ENCODE results near the gene FAM53A. TPM values are rescaled to one million over a fixed set of nuclear protein-coding genes. Genes with fewer than 3 reads are reported as not detected.

The FAM53A gene
- total RNA-seq, 5 donors from 2014 or later (not counting 1 experiment from before 2014, with no cell fraction given), result 1.4 to 3.0 (median 1.9) TPM

DNA sequence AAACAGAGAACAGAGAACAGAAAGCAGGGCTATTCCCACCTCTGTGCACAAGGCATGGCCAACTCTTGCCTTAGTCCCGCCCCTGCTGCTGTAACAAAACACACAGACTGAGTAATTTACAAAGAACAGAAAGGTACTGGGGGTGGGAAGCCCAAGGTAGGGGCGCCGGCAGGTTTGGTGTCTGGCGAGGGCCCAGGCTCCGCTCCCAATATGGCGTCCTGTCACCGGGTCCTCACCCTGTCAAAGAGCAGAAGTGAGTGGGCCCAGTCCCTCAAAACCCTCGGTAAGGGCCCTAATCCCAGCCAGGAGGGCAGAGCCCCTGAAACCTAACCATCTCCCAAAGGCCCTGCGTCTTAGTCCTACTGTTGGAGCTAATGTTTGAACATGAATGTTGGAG lies 71.0 kb downstream of the FAM53A start:
- POLR2A ChIA-PET, result no interaction called here
- CTCF ChIA-PET, result no interaction called here

DNA sequence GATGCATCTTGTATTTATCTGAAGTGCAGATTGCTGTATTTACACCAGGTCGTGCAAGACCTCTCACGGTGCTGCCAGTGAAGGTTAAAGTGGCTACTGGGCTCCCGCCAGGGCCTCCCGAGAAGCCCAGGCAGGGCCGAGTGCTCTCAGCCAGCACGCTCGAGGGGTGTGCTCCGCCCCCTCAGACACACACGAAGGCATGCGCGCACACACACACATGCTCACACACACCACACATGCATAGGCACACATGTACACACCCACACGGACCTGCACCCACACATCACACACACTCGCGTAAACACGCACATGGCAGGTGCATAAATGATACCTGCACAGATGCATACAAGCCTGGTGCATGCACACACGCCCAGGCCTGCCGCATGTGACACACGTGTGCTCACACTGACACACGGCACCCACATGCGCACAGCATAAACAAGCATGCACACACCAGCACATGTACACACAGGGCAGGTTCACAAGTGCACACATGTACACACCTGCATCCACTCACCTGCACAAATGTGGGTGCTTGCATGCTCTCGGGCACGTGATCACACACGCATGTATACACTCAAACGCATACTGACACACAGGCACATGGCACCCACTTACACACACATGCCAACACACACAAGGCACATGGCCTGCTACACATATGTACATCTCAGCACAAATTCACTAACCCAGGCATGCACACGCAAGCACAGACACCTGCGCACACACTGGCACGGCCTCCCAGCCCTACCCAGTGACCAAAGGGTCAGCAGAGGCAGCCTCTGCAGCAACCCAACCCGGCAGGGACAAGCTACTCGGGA lies 71.6 kb downstream of the FAM53A start:
- DNase-seq, result no peak
- peaks cover 7 to 11% (median 8%) of the 10 kb centered on the region in 3 donors for H3K9me3 Mint-ChIP-seq
- no peak for ATAC-seq (replicated peaks in 1 of 4)
- H3K27me3 ChIP-seq (replicated peaks in 1 of 2; ENCODE audit: control insufficient read depth in 2 of 2, extremely low read depth in 1 of 2, insufficient read depth in 2 of 2, low read length in 1 of 2), result peaks cover 0 to 4% of the 10 kb centered on the region in 2 experiments
- H3K4me1 ChIP-seq (ENCODE audit: control insufficient read depth in 1 of 2, extremely low read depth in 1 of 2, insufficient read depth in 2 of 2, low read length in 2 of 2), result peaks cover 0 to 25% of the 10 kb centered on the region in 2 experiments
- peak overlapping the region in 1 of 2 donors; percentile 82 for H3K27ac Mint-ChIP-seq
- ChIA-PET CTCF (no interaction called here), POLR2A (no interaction called here)
- H3K27me3 Mint-ChIP-seq, result no peaks in the 10 kb centered on the region
- no peak overlapping the region for H3K4me3 Mint-ChIP-seq
- H3K36me3 Mint-ChIP-seq, result no peaks in the 10 kb centered on the region
- H3K4me1 Mint-ChIP-seq, result peaks cover 19 to 39% (median 31%) of the 10 kb centered on the region in 3 donors
- no peak overlapping the region for H3K27ac ChIP-seq (ENCODE audit: low read length)
- H3K36me3 ChIP-seq (ENCODE audit: control insufficient read depth in 2 of 2, extremely low read depth in 1 of 2, insufficient read depth in 1 of 2, low read length in 1 of 2), result no peaks in the 10 kb centered on the region
- no peak overlapping the region for H3K4me3 ChIP-seq (ENCODE audit: control insufficient read depth in 1 of 2, extremely low read depth in 1 of 2, low read length in 1 of 2)
- H3K9me3 ChIP-seq, result no peaks in the 10 kb centered on the region
- 91% methylated on average over 29 of the region's 29 CpGs for WGBS (ENCODE audit: insufficient coverage)

More for the DNA sequence above, 71.0 kb downstream of the FAM53A start:
- H3K9me3 Mint-ChIP-seq, result peaks cover 7 to 15% (median 12%) of the 10 kb centered on the region in 3 donors
- Histone ChIP-seq H3K4me3 (ENCODE audit: control insufficient read depth in 1 of 2, extremely low read depth in 1 of 2, low read length in 1 of 2) (no peak overlapping the region), H3K27ac (ENCODE audit: low read length) (no peak overlapping the region), H3K4me1 (ENCODE audit: control insufficient read depth in 1 of 2, extremely low read depth in 1 of 2, insufficient read depth in 2 of 2, low read length in 2 of 2) (peaks cover 0 to 25% of the 10 kb centered on the region in 2 experiments), H3K36me3 (ENCODE audit: control insufficient read depth in 2 of 2, extremely low read depth in 1 of 2, insufficient read depth in 1 of 2, low read length in 1 of 2) (no peaks in the 10 kb centered on the region), H3K27me3 (replicated peaks in 1 of 2; ENCODE audit: control insufficient read depth in 2 of 2, extremely low read depth in 1 of 2, insufficient read depth in 2 of 2, low read length in 1 of 2) (peaks cover 0 to 4% of the 10 kb centered on the region in 2 experiments), H3K9me3 (no peaks in the 10 kb centered on the region)
- H3K27me3 Mint-ChIP-seq, result no peaks in the 10 kb centered on the region
- no peaks in the 10 kb centered on the region for H3K36me3 Mint-ChIP-seq
- peak overlapping the region in 1 of 2 donors; percentile 82 for H3K27ac Mint-ChIP-seq
- DNase-seq (no peak), ATAC-seq (replicated peaks in 1 of 4) (no peak)
- peaks cover 19 to 42% (median 37%) of the 10 kb centered on the region in 3 donors for H3K4me1 Mint-ChIP-seq
- 99% methylated on average over 7 of the region's 9 CpGs for WGBS (ENCODE audit: insufficient coverage)
- H3K4me3 Mint-ChIP-seq, result no peak overlapping the region

DNA sequence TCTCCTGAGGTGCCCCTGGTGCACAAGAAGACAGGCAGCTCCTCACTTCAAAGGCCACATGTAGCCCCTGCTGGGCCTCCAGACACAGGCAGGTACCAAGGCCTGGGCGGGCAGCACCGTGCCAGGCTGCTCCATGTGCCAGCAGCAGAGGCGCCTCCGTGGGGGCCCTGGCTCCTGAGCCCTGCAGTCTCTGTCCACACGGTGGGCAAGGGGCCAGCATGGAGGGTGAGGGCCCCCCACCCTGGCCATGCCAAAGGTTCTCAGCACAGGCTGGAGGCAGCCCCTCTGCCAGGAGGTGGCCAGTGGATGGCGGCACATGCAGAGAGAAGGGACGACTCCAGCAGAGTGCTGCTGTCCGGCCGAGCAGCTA lies 72.6 kb downstream of the FAM53A start:
- POLR2A ChIA-PET, result no interaction called here
- H3K36me3 Mint-ChIP-seq, result no peaks in the 10 kb centered on the region
- no peak for ATAC-seq (replicated peaks in 1 of 4)

DNA sequence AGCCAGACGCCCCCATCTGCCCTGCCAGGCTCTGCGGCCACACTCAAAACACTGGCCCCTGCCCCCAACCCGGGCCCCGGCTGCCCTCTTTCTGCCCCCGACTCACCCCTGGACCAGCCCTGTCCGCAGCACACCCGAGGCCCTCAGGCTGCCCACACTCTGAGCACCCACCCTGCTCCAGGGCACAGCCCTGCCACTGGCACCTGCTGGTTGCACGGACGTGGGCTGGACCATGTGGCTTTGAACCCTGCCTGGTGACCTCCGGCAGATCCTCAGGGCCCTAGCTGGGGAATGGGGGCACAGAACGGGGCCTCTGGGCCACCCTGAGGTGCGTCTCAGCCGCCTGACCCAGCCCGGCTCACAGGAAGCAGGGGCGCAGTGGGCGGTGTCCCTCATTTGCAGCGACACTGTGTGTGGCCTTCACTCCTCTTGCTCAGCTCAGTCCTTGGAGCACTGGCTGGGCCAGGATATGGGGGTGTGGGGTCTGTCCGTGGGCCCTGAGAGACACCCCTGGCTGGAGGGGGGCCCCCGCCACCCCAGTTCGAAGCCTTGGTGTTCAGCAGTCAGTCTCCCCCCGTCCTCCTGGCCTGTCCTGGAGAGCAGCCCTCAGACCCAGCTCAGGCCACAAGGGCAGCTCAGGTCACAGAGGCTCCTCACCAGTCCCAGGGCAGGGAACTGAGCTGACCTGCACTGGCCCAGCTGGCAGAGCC lies 73.2 kb downstream of the FAM53A start:
- no peak overlapping the region for H3K27ac ChIP-seq (ENCODE audit: low read length)
- DNase-seq, result peak in 1 of 35 experiments; percentile 3
- ChIA-PET POLR2A (no interaction called here), CTCF (no interaction called here)
- no peaks in the 10 kb centered on the region for H3K36me3 ChIP-seq (ENCODE audit: control insufficient read depth in 2 of 2, extremely low read depth in 1 of 2, insufficient read depth in 1 of 2, low read length in 1 of 2)
- no peaks in the 10 kb centered on the region for H3K36me3 Mint-ChIP-seq
- no peaks in the 10 kb centered on the region for H3K27me3 Mint-ChIP-seq
- 78% methylated on average over 20 of the region's 21 CpGs for WGBS (ENCODE audit: insufficient coverage)
- H3K27ac Mint-ChIP-seq, result no peak overlapping the region
- peaks cover 0 to 23% of the 10 kb centered on the region in 2 experiments for H3K4me1 ChIP-seq (ENCODE audit: control insufficient read depth in 1 of 2, extremely low read depth in 1 of 2, insufficient read depth in 2 of 2, low read length in 2 of 2)
- H3K9me3 ChIP-seq, result no peaks in the 10 kb centered on the region
- H3K9me3 Mint-ChIP-seq, result peaks cover 7 to 8% (median 7%) of the 10 kb centered on the region in 3 donors
- H3K4me3 ChIP-seq (ENCODE audit: control insufficient read depth in 1 of 2, extremely low read depth in 1 of 2, low read length in 1 of 2), result no peak overlapping the region
- H3K4me1 Mint-ChIP-seq, result peaks cover 14 to 33% (median 28%) of the 10 kb centered on the region in 3 donors
- no peak overlapping the region for H3K4me3 Mint-ChIP-seq
- ATAC-seq (replicated peaks in 1 of 4), result no peak
- H3K27me3 ChIP-seq (replicated peaks in 1 of 2; ENCODE audit: control insufficient read depth in 2 of 2, extremely low read depth in 1 of 2, insufficient read depth in 2 of 2, low read length in 1 of 2), result peaks cover 0 to 4% of the 10 kb centered on the region in 2 experiments

More for the DNA sequence above, 72.6 kb downstream of the FAM53A start:
- 74% methylated on average over 8 of the region's 9 CpGs for WGBS (ENCODE audit: insufficient coverage)
- Mint-ChIP-seq H3K4me1 (peaks cover 19 to 34% (median 28%) of the 10 kb centered on the region in 3 donors), H3K4me3 (no peak overlapping the region), H3K27ac (no peak overlapping the region), H3K9me3 (peaks cover 7 to 8% (median 7%) of the 10 kb centered on the region in 3 donors), H3K27me3 (no peaks in the 10 kb centered on the region)
- CTCF ChIA-PET, result no interaction called here
- peaks cover 0 to 4% of the 10 kb centered on the region in 2 experiments for H3K27me3 ChIP-seq (replicated peaks in 1 of 2; ENCODE audit: control insufficient read depth in 2 of 2, extremely low read depth in 1 of 2, insufficient read depth in 2 of 2, low read length in 1 of 2)
- H3K4me3 ChIP-seq (ENCODE audit: control insufficient read depth in 1 of 2, extremely low read depth in 1 of 2, low read length in 1 of 2), result no peak overlapping the region
- peaks cover 0 to 23% of the 10 kb centered on the region in 2 experiments for H3K4me1 ChIP-seq (ENCODE audit: control insufficient read depth in 1 of 2, extremely low read depth in 1 of 2, insufficient read depth in 2 of 2, low read length in 2 of 2)
- no peak overlapping the region for H3K27ac ChIP-seq (ENCODE audit: low read length)
- H3K36me3 ChIP-seq (ENCODE audit: control insufficient read depth in 2 of 2, extremely low read depth in 1 of 2, insufficient read depth in 1 of 2, low read length in 1 of 2), result no peaks in the 10 kb centered on the region
- no peaks in the 10 kb centered on the region for H3K9me3 ChIP-seq
- DNase-seq, result no peak

DNA sequence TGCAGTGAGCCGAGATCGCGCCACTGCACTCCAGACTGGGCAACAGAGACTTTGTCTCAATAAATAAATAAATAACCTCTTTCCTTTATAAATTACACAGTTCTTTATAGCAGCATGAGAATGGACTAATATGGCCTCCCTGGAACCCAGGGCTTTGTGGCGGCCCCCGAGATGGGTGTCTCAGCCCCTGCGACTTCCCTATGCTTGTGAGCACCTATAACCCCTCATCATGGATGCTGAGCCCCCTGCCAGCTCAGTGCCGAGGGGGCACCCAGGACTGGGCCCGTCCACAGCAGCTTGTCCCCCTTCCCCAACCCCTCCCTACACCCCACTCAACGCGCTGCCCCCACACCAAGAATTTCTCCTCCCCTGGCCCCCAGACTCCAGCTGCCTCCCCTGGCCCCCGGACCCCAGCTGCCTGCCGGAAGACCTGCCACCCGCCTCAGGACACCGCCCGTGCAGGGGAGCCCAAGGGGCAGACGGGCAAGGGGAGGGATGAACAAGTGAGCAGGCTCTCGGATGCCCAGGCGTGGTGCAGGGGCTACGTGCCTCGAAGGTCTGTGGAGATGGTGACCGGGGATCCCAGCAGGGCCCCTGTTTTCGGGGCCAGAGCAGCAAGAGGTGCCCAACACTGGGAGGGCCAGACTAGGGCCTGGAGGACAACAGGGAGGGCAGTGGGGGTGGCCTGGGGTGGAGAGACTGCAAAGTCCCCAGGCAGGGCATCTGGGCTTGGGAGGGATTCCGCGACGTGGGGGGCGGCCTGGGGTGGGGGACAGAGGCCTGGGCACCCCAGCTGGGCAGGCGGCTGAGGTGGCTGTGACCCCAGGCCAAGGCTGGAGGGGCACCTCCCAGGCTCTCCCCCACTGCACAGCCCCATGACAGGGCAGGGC lies 74.0 kb downstream of the FAM53A start:
- H3K4me1 Mint-ChIP-seq, result peaks cover 8 to 31% (median 23%) of the 10 kb centered on the region in 3 donors

More for the DNA sequence above, 74.0 kb downstream of the FAM53A start:
- no peaks in the 10 kb centered on the region for H3K36me3 ChIP-seq (ENCODE audit: control insufficient read depth in 2 of 2, extremely low read depth in 1 of 2, insufficient read depth in 1 of 2, low read length in 1 of 2)
- H3K4me1 ChIP-seq (ENCODE audit: control insufficient read depth in 1 of 2, extremely low read depth in 1 of 2, insufficient read depth in 2 of 2, low read length in 2 of 2), result peaks cover 0 to 23% of the 10 kb centered on the region in 2 experiments
- peaks cover 0 to 4% of the 10 kb centered on the region in 2 experiments for H3K27me3 ChIP-seq (replicated peaks in 1 of 2; ENCODE audit: control insufficient read depth in 2 of 2, extremely low read depth in 1 of 2, insufficient read depth in 2 of 2, low read length in 1 of 2)
- no peak overlapping the region for H3K27ac Mint-ChIP-seq
- H3K4me3 Mint-ChIP-seq, result no peak overlapping the region
- no peak for ATAC-seq (replicated peaks in 1 of 4)
- H3K9me3 ChIP-seq, result no peaks in the 10 kb centered on the region
- 88% methylated on average over 17 of the region's 27 CpGs for WGBS (ENCODE audit: insufficient coverage)
- DNase-seq, result no peak
- POLR2A ChIA-PET, result no interaction called here
- H3K27me3 Mint-ChIP-seq, result no peaks in the 10 kb centered on the region
- H3K9me3 Mint-ChIP-seq, result peaks cover 5 to 6% (median 6%) of the 10 kb centered on the region in 3 donors
- CTCF ChIA-PET, result no interaction called here
- H3K27ac ChIP-seq (ENCODE audit: low read length), result no peak overlapping the region
- no peaks in the 10 kb centered on the region for H3K36me3 Mint-ChIP-seq
- H3K4me3 ChIP-seq (ENCODE audit: control insufficient read depth in 1 of 2, extremely low read depth in 1 of 2, low read length in 1 of 2), result no peak overlapping the region
